CD14-positive monocyte (primary cell): ENCODE data around the gene RAX2. TPM values are rescaled to one million over a fixed set of nuclear protein-coding genes. Genes with fewer than 3 reads are reported as not detected.
"Not testable (repeated sequence)": the region's sequence is repeated elsewhere in the genome, so short reads cannot be mapped to it uniquely, and the experiment has no call there.

Experiments
- DNase-seq, 3 donors: peaks; one replicate each; pipeline ENCODE4 v3.0.0-alpha.2; 2011 to 2022
- H2AFZ ChIP-seq: 2 replicates; pipeline ENCODE4 v1.6.0; 2012; ENCODE audit warnings: mild to moderate bottlenecking, low read depth, low read length, inconsistent platforms; ENCODE audit not compliant: insufficient read depth, poor library complexity, severe bottlenecking
- H3K27ac ChIP-seq, 2 donors: 1 replicate in 1 of 2; 2 replicates in 1 of 2; pipeline ENCODE4 v1.5.1; 2012 to 2013; ENCODE audit warnings: low read length in 2 of 2, control low read depth in 1 of 2, inconsistent platforms in 1 of 2, low read depth in 1 of 2, mild to moderate bottlenecking in 1 of 2
- H3K27me3 ChIP-seq, 2 donors: one replicate each; pipeline versions ENCODE4 v1.6.0 to v1.6.1; 2011 to 2013; ENCODE audit warnings: low read length in 2 of 2; ENCODE audit not compliant: control insufficient read depth in 2 of 2, insufficient read depth in 2 of 2
- H3K36me3 ChIP-seq, 2 donors: replicated peaks in 1 of 2; 1 replicate in 1 of 2; 2 replicates in 1 of 2; pipeline versions ENCODE4 v1.5.1 to v1.6.1; 2012 to 2013; ENCODE audit warnings: low read length in 2 of 2, control low read depth in 1 of 2, inconsistent platforms in 1 of 2, mild to moderate bottlenecking in 1 of 2; ENCODE audit not compliant: insufficient read depth in 2 of 2, control insufficient read depth in 1 of 2
- H3K4me1 ChIP-seq, 2 donors: 1 replicate in 1 of 2; 2 replicates in 1 of 2; pipeline versions ENCODE4 v1.5.1 to v1.6.1; 2012 to 2013; ENCODE audit warnings: low read length in 2 of 2, control low read depth in 1 of 2, inconsistent platforms in 1 of 2, mild to moderate bottlenecking in 1 of 2, moderate library complexity in 1 of 2; ENCODE audit not compliant: insufficient read depth in 2 of 2, control insufficient read depth in 1 of 2
- H3K4me2 ChIP-seq: replicated peaks from 2 replicates; pipeline ENCODE3; 2012; ENCODE audit warnings: low read length, moderate library complexity, mild to moderate bottlenecking; ENCODE audit not compliant: poor library complexity, severe bottlenecking; ENCODE audit errors: extremely low read depth
- H3K4me3 ChIP-seq, 3 experiments: fragments of 200-600 bp in 1 of 3; sonication (generic) in 1 of 3; replicated peaks in 1 of 3; 1 replicate in 2 of 3; 2 replicates in 1 of 3; pipeline ENCODE4 v1.5.1; 2011 to 2013; ENCODE audit warnings: low read length in 3 of 3, mild to moderate bottlenecking in 3 of 3, control low read depth in 2 of 3, low read depth in 2 of 3, inconsistent platforms in 1 of 3, moderate library complexity in 1 of 3
- H3K79me2 ChIP-seq: 2 replicates; pipeline ENCODE4 v1.6.0; 2012; ENCODE audit warnings: mild to moderate bottlenecking, control low read depth, inconsistent platforms, low read length, moderate library complexity; ENCODE audit not compliant: insufficient read depth
- H3K9ac ChIP-seq: 2 replicates; pipeline ENCODE4 v1.6.0; 2017; ENCODE audit warnings: low read length, mild to moderate bottlenecking; ENCODE audit not compliant: insufficient read depth, poor library complexity, severe bottlenecking
- H3K9me3 ChIP-seq, 2 donors: replicated peaks in 1 of 2; 1 replicate in 1 of 2; 2 replicates in 1 of 2; pipeline versions ENCODE4 v1.5.1 to v1.6.1; 2012 to 2013; ENCODE audit warnings: low read length in 2 of 2, control low read depth in 1 of 2; ENCODE audit not compliant: control insufficient read depth in 1 of 2, insufficient read depth in 1 of 2
- H4K20me1 ChIP-seq: 2 replicates; pipeline ENCODE4 v1.6.0; 2012; ENCODE audit warnings: mild to moderate bottlenecking, low read length, control low read depth, moderate library complexity; ENCODE audit not compliant: insufficient read depth
- H3K27ac Mint-ChIP-seq, 7 donors: one replicate each; pipeline ENCODE4 v1.8.0; 2020; ENCODE audit warnings: mild to moderate bottlenecking in 7 of 7, mixed read lengths in 7 of 7, moderate library complexity in 6 of 7, inconsistent platforms in 2 of 7
- H3K27me3 Mint-ChIP-seq, 3 donors: one replicate each; pipeline ENCODE4 v1.8.0; 2021 to 2022; ENCODE audit warnings: low read depth in 3 of 3, mild to moderate bottlenecking in 3 of 3, mixed read lengths in 3 of 3, moderate library complexity in 3 of 3, inconsistent platforms in 1 of 3
- H3K36me3 Mint-ChIP-seq, 2 donors: one replicate each; pipeline ENCODE4 v1.8.0; 2020; ENCODE audit warnings: mixed read lengths in 2 of 2, inconsistent platforms in 1 of 2, mild to moderate bottlenecking in 1 of 2
- H3K4me1 Mint-ChIP-seq: one replicate; pipeline ENCODE4 v1.8.0; 2020; ENCODE audit warnings: mild to moderate bottlenecking, mixed read lengths
- H3K4me3 Mint-ChIP-seq, 2 donors: one replicate each; pipeline ENCODE4 v1.8.0; 2020; ENCODE audit warnings: mild to moderate bottlenecking in 2 of 2, mixed read lengths in 2 of 2, moderate library complexity in 1 of 2
- H3K9me3 Mint-ChIP-seq, 7 donors: one replicate each; pipeline ENCODE4 v1.8.0; 2020 to 2022; ENCODE audit warnings: mixed read lengths in 7 of 7, mild to moderate bottlenecking in 6 of 7, moderate library complexity in 6 of 7, inconsistent platforms in 2 of 7
- CTCF ChIP-seq: fragments of 200-600 bp; IDR thresholded peaks from one replicate; pipeline ENCODE4 v1.8.0; 2022; ENCODE audit warnings: antibody characterized with exemption, mild to moderate bottlenecking
- WGBS: methylation state at CpG from one replicate; pipeline ENCODE4 v1.1.5; 2013; ENCODE audit warnings: missing lambda C conversion rate; ENCODE audit not compliant: insufficient coverage; 5-methylcytosine and 5-hydroxymethylcytosine counted together
- intact Hi-C, 2 donors: fragments of 100-400 bp; cut with micrococcal nuclease; formaldehyde crosslinking; loops; one replicate each; pipeline versions ENCODE4 v1.15.0 to v1.15.1; 2023
- polyA plus RNA-seq, 3 donors: library from polyadenylated mRNA; depleted of rRNA in 1 of 3; unstranded in 2 of 3; stranded (reverse) in 1 of 3; fragments of 300-500 nt in 2 of 3; fragments of >200 nt in 1 of 3; fragmentation: Illumina TruSeq in 2 of 3; gene quantifications; 1 replicate in 2 of 3; 2 replicates in 1 of 3; pipeline ENCODE4 v1.2.3, GENCODE V29; 2012 to 2021

The RAX2 gene
- polyA plus RNA-seq, 3 donors = not detected

- H2AFZ ChIP-seq, H3K79me2 ChIP-seq, H4K20me1 ChIP-seq, H3K9me3 ChIP-seq, H3K4me3 ChIP-seq, H3K27ac ChIP-seq, H3K27me3 ChIP-seq, intact Hi-C loops, H3K27ac Mint-ChIP-seq, DNase-seq, H3K4me2 ChIP-seq, H3K9me3 Mint-ChIP-seq, H3K4me3 Mint-ChIP-seq, H3K27me3 Mint-ChIP-seq, H3K9ac ChIP-seq: not testable (repeated sequence)
- H3K36me3 Mint-ChIP-seq = peaks cover 10 to 30% of the 10 kb centered on the region in 2 donors
- 98% methylated on average over 6 of the region's 7 CpGs for WGBS
- H3K4me1 ChIP-seq = peaks cover 13 to 16% of the 10 kb centered on the region in 2 donors
- peaks cover 11% of the 10 kb centered on the region for H3K4me1 Mint-ChIP-seq
- H3K36me3 ChIP-seq = peaks cover 8 to 14% of the 10 kb centered on the region in 2 donors
Observed at GRCh38 chr19:3757705-3758104, 14.3 kb downstream of the RAX2 start.

GRCh38 chr19:3753631-3754410 is 18.2 kb downstream of the RAX2 start:
- Histone ChIP-seq H3K9me3 (peaks cover 0 to 3% of the 10 kb centered on the region in 2 donors), H3K79me2 (no peaks in the 10 kb centered on the region), H3K36me3 (peaks cover 18 to 30% of the 10 kb centered on the region in 2 donors), H3K4me3 (no peak overlapping the region), H3K4me1 (no peaks in the 10 kb centered on the region), H3K4me2 (no peak overlapping the region), H3K27ac (no peak overlapping the region), H3K9ac (no peak overlapping the region), H2AFZ (no peak overlapping the region), H4K20me1 (no peaks in the 10 kb centered on the region), H3K27me3 (no peaks in the 10 kb centered on the region)
- Mint-ChIP-seq H3K4me3 (no peak overlapping the region), H3K36me3 (peaks cover 22 to 42% of the 10 kb centered on the region in 2 donors), H3K27ac (no peak overlapping the region), H3K9me3 (peaks cover 0 to 5% (median 3%) of the 10 kb centered on the region in 7 donors), H3K4me1 (no peaks in the 10 kb centered on the region), H3K27me3 (peaks cover 0 to 2% (median 0%) of the 10 kb centered on the region in 3 donors)
- intact Hi-C loops = no loop called here
- no peak for DNase-seq
- 96% methylated on average over 43 of the region's 51 CpGs for WGBS
- no peak for TF ChIP-seq CTCF
